GM12873 (cell line): ENCODE results near the gene PSMA8.

Experiments used
- TF ChIP-seq, protein P1 (sequence below): IDR thresholded peaks from 2 replicates; pipeline ENCODE4 v1.5.1; 2012; ENCODE audit warnings: low read depth, mild to moderate bottlenecking, moderate library complexity, low read length, control low read depth; ENCODE audit not compliant: insufficient read depth; ENCODE audit errors: missing control alignments

The PSMA8 gene

DNA sequence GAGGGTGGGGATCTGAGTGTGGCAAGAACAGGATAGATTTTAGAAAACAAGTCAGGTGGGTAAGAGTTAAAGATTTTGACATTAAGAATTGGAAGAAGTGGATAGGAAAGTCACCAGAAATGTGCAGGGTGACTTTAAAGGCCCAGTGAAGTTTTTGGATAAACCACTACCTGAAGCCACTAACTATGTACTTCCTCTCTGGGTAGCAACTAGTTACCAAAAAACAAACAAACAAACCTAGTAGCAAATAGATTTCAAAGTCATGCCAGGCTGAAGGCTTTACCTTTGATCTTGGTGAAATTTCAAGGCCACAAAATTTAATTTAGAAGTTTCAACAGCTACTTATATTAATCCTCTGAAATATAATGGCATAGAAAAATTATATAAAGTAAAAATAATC, 42.5 kb downstream of the PSMA8 start:
- TF ChIP-seq, protein P1, sequence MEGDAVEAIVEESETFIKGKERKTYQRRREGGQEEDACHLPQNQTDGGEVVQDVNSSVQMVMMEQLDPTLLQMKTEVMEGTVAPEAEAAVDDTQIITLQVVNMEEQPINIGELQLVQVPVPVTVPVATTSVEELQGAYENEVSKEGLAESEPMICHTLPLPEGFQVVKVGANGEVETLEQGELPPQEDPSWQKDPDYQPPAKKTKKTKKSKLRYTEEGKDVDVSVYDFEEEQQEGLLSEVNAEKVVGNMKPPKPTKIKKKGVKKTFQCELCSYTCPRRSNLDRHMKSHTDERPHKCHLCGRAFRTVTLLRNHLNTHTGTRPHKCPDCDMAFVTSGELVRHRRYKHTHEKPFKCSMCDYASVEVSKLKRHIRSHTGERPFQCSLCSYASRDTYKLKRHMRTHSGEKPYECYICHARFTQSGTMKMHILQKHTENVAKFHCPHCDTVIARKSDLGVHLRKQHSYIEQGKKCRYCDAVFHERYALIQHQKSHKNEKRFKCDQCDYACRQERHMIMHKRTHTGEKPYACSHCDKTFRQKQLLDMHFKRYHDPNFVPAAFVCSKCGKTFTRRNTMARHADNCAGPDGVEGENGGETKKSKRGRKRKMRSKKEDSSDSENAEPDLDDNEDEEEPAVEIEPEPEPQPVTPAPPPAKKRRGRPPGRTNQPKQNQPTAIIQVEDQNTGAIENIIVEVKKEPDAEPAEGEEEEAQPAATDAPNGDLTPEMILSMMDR = no peak

DNA sequence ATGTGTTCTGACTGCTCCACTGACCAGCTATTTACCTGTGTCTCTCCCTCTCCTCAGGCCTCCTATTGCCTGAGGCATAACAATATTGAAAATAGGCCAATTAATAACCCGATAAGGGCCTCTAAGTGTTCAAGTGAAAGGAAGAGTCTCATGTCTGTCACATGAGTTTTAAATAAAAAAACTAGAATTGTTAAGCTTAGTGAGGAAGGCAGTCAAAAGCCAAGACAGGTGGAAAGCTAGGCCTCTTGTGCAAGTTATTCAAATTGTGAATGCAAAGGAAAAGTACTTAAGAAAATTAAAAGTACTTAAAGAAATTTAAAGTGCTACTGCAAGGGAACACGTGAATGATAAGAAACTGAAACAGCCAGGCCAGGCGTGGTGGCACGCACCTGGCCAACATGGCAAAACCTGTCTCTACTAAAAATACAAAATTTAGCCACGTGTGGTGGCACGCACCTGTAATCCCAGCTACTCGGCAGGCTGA, 47.7 kb downstream of the PSMA8 start:
- TF ChIP-seq, protein P1 = no peak

DNA sequence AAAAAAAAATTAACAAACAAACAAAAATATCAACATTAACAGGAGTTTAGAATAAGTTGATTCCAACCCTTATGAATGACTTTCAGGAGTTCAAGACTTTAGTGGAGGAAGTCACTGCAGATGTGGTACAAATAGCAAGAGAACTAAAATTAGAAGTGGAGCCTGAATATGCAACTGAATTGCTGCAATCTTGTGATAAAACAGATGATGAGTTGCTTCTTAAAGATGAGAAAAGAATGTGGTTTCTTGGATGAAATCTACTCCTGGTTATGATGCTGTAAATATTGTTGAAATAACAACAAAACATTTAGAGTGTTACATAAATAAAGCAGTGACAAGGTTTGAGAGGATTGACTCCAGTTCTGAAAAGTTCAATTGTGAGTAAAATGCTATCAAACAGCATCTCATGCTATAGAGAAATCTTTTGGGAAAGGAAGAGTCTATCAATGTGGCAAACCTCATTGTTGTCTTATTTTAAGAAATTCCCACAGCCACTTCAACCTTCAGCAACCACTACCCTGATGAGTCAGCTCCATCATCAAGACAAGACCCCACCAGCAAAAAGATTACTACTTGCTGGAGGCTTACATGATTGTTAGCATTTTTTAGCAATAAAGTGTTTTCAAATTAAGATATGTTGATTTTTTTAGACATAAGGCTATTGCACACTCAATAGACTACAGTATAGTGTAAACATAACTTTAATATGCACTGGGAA, 49.9 kb downstream of the PSMA8 start:
- TF ChIP-seq, protein P1 = no peak

DNA sequence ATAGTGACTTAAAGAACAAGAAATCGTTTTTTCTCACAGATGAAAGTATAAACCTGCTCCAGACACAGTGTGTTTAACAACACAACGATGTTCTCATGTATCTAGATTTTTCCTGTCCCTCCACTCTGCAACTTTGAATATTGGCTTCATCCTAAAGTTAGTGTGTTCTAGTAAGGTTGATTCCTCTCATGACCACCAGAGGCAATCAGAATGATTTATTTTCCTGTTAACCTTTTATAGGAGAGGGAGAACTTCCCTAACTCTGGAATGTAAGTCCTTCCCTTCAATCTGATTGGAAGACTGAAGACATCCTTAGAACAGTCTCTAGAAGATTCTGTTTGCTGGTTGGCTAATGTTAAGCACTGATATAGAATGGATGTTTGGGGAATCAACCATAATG, 51.6 kb downstream of the PSMA8 start:
- TF ChIP-seq, protein P1 = peak; percentile 43

DNA sequence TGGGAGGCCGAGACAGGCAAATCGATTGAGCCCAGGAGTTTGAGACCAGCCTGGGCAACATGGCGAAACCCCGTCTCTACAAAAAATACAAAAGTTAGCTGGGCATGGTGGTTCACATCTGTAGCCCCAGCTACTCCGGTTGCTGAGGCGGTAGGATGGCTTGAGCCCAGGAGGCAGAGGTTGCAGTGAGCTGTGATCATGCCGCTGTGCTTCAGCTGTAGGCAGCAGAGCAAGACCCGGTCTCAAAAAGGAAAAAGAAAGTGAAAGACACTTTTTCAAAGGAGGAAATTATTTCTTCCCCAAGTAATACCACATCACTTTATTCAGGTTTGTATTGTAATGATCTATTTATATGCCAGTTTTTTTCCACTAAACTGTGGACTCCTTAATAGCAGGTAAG, 56.8 kb downstream of the PSMA8 start:
- TF ChIP-seq, protein P1 = no peak

DNA sequence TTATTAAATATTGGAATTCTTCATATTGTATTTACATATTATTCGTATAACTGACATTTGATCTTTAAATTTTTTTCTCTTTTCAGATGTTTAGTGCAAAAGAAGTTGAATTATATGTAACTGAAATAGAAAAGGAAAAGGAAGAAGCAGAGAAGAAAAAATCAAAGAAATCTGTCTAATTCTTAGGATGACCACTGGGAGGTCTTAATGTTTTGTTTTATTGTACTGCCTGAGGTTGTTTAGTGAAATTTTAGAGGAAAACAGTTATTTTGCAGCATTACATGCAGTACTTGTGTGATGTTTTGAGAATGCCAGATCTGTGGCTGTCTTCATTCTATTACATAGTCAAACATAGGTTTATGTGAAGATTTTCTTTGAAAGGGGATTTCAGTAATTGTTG, 58.6 kb downstream of the PSMA8 start:
- TF ChIP-seq, protein P1 = no peak

DNA sequence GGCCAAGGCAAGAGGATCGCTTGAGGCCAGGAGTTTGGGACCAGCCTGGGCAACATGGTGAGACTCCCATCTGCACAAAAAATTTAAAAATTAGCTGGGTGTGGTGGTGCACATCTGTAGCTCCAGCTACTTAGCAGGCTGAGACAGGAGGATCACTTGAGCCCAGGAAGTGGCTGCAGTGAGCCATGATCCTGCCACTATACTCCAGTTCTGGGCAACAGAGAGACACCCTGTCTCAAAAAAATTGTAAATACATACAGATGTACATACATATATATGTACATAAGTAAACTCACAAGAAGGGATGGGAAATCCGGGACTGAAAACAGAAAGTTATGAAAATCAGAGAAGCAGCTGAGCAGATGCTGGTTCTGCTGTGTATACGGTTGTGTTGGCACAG, 62.9 kb downstream of the PSMA8 start:
- TF ChIP-seq, protein P1 = no peak
